GM12892 (cell line): Measurements from ENCODE around the gene RNF181.
"Not testable (repeated sequence)": the region's sequence is repeated elsewhere in the genome, so short reads cannot be mapped to it uniquely, and the experiment has no call there.

Experiments used
- POLR2A ChIP-seq: IDR thresholded peaks from 2 replicates; pipeline ENCODE4 v1.6.1; 2011; ENCODE audit warnings: low read depth, low read length, control low read depth
- POLR2AphosphoS5 ChIP-seq: IDR thresholded peaks from 2 replicates; pipeline ENCODE4 v1.6.1; 2011; ENCODE audit warnings: low read depth, low read length, control low read depth
- TAF1 ChIP-seq: IDR thresholded peaks from 2 replicates; pipeline ENCODE4 v1.6.1; 2011; ENCODE audit warnings: low read depth, mild to moderate bottlenecking, control low read depth, low read length, borderline replicate concordance

DNA sequence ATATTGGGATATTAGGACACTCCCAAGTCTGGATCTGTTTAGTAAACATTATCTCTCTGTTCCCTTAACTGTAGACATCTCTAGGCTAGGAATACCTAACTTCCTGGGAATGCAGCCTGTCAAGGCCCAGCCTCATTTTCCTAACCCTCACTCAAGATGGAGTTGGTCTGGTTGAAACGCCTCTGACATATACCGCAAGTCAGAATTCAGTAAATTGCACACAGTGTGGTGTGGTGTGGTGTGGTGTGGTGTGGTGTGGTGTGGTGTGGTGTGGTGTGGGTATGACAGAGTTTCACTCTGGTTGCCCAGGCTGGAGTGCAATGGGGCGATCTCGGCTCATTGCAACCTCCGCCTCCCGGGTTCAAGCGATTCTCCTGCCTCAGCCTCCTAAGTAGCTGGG lies 19.2 kb downstream of the RNF181 start:
- not testable (repeated sequence) for TF ChIP-seq POLR2A, POLR2AphosphoS5, TAF1
